ENCODE results near the gene RPS6KB1.
"Not testable (repeated sequence)": the region's sequence is repeated elsewhere in the genome, so short reads cannot be mapped to it uniquely, and the experiment has no call there.

RPS6KB1 gene

DNA sequence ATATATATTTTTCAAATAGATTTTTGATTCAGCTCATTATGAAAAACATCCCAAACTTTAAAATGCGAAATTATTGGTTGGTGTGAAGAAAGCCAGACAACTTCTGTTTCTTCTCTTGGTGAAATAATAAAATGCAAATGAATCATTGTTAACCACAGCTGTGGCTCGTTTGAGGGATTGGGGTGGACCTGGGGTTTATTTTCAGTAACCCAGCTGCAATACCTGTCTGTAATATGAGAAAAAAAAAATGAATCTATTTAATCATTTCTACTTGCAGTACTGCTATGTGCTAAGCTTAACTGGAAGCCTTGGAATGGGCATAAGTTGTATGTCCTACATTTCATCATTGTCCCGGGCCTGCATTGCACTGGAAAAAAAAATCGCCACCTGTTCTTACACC, 54.4 kb downstream of the RPS6KB1 start:
- DNase-seq: not testable (repeated sequence)

- DNase-seq: no peak
These were observed 57.1 kb downstream of the RPS6KB1 start for GRCh38 chr17:59950049-59950448.

- no peak for DNase-seq
These were observed 61.9 kb downstream of the RPS6KB1 start for GRCh38 chr17:59954856-59955255.

- not testable (repeated sequence) for DNase-seq
These were observed 66.7 kb downstream of the RPS6KB1 start for GRCh38 chr17:59959574-59959973.

DNA sequence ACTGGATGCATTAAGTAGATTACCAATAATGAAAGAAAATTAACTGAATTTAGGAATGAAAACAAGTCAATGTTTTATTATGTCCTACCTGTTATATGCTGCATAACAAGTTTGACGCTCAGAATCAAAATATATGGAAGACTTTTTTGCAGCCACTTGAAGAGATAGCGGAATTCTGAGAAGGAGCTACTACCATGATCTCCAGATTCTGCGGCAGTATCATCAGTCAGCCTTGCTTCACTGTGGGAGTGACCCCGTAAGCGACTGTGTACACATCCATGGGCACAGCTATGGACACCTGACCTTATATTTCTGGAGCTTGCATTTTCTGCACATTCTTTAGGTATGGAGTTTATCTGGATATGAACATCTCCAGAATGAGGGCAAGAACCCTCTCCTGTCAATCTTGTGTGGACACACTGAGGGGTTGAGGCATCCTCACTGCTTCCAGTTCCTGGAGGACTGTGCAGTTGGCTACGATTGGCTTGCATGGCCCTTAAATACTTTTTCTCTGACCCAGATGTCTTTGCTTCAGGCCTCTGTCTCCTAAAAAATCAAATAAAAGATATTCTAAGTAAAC, 69.9 kb downstream of the RPS6KB1 start:
- no peak for DNase-seq

- peak; percentile 12 for DNase-seq
These were observed 71.0 kb downstream of the RPS6KB1 start for GRCh38 chr17:59963738-59964481.

DNA sequence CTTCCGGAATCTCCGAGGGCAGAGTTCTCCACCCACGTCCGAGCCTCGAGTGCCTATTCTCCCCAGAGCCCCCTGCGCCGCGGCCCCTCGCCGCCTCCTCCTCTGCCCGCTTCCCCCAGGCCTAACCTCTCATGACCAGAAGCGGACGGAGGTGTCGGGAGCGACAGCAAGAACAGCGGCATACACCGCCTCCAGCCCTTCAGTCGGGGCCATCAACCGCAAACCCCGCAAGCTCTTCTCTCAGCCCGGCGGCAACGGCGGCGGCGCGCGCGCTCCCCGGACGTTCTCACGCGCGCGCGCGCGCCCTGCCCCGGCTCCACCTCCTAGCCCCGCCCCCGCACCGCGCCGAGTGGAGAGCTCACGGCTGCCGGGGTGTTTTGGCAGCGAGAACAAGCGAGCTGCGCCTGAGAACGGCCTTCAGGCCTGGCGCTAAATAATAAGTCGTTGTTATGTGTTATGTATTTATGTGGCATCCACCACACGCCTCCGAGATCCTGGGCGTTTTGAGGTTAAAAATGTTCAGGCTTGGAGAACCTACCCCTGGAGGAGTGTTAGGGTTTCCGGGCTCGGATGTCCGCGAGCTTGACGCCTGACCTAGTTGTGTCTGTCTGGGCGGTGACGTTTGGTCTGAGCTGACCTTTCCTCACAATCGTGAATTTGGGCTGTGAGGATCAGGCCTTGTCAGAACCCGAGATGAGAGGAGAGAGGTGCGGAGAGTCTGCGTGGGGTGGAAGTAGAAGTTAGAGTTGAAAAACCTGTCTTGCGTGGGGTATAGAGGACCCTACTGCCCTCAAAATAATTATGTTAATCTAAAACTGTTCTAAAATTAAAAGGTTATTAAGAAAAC, 71.8 kb downstream of the RPS6KB1 start, which contains the start of gene RNFT1:
TSS of gene RNFT1 (minus strand) at position 259 of the 847 bp plus-strand sequence. CDS start at position 182, 77 bp downstream.
- peak; percentile 72 for DNase-seq

- DNase-seq: not testable (repeated sequence)
These were observed 78.8 kb downstream of the RPS6KB1 start for GRCh38 chr17:59971771-59972170.

- DNase-seq: no peak
These were observed 79.9 kb downstream of the RPS6KB1 start for GRCh38 chr17:59972778-59973177.

DNA sequence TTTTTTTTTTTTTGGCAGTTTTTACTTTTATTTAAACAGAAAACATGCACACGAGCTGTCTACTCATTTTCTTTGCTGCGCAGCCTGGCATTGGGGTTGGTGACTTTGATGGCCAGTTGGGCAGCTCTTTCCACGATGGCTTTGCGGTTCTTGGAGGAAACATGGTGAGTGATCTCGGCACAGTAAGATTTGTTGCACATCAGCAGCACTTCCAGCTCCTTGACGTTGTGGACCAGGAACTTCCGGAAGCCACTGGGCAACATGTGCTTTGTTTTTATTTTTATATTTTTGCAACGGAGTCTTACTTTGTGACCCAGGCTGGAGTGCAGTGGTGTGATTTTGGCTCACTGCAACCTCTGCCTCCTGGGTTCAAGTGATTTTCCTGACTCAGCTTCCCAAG, 80.6 kb downstream of the RPS6KB1 start:
- DNase-seq: not testable (repeated sequence)

GRCh38 chr17:59975166-59975565, 82.2 kb downstream of the RPS6KB1 start:
- DNase-seq: not testable (repeated sequence)

DNA sequence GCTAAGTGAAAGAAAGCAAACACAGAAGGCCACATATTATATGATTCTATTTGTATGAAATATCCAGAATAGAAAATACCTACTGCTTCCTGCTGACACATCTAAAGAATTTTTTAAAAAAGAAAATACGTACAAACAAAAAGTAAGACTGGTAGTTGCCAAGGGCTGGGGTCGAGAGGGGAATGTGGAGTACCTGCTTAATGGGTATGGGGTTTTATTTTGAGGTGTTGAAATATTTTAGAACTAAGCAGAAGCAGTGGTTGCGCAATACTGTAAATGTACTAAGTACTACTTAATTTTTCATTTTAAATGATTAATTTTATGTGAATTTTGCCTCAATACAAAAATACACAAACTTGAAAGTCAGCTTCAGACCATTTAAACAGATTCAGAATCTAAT, 103.7 kb downstream of the RPS6KB1 start:
- DNase-seq: not testable (repeated sequence)

Data from 8988T (cell line).